ENCODE measurements around the gene RLN3.

DNA sequence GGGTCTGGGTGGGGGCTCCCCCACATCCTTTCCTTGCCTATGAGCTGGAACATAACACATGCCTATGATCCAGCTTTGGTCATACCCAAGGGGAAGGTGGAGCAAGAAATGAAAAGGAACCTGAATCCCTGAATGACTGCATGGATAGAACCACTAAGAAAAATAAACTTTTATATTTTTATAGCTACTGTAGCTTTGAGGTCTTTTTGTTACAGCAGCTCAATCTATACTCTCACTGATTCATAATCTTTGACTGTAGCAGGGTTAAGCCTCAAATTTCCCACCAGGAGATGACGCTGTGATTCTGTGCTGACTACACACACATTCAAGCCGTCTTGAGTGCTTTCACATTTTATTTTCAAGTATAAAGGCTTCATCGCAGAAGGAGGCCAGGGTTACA is 25.1 kb downstream of the RLN3 start:
- no peak for TF ChIP-seq POLR2A (IDR thresholded peaks at IDR 0.05; ENCODE audit: extremely low read depth, insufficient read length)
- TF ChIP-seq, protein P1, sequence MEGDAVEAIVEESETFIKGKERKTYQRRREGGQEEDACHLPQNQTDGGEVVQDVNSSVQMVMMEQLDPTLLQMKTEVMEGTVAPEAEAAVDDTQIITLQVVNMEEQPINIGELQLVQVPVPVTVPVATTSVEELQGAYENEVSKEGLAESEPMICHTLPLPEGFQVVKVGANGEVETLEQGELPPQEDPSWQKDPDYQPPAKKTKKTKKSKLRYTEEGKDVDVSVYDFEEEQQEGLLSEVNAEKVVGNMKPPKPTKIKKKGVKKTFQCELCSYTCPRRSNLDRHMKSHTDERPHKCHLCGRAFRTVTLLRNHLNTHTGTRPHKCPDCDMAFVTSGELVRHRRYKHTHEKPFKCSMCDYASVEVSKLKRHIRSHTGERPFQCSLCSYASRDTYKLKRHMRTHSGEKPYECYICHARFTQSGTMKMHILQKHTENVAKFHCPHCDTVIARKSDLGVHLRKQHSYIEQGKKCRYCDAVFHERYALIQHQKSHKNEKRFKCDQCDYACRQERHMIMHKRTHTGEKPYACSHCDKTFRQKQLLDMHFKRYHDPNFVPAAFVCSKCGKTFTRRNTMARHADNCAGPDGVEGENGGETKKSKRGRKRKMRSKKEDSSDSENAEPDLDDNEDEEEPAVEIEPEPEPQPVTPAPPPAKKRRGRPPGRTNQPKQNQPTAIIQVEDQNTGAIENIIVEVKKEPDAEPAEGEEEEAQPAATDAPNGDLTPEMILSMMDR (IDR thresholded peaks at IDR 0.05; ENCODE audit: low read depth, low read length) = no peak
- TF ChIP-seq, protein P2, sequence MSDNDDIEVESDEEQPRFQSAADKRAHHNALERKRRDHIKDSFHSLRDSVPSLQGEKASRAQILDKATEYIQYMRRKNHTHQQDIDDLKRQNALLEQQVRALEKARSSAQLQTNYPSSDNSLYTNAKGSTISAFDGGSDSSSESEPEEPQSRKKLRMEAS (IDR thresholded peaks at IDR 0.05; ENCODE audit: low read depth, low read length) = no peak
- no peak for TF ChIP-seq MYC (IDR thresholded peaks at IDR 0.05; ENCODE audit: low read depth, low read length)

All from NB4 (cell line).